Measurements from ENCODE around the gene INPP4A.
A peak's percentile ranks its signal among the peaks of the same experiment; 100 is the strongest.

The INPP4A gene

GRCh38 chr2:98478088-98478551 lies 33.5 kb downstream of the INPP4A start:
- DNase-seq, result no peak

GRCh38 chr2:98478907-98479306 lies 34.2 kb downstream of the INPP4A start:
- DNase-seq, result no peak

DNA sequence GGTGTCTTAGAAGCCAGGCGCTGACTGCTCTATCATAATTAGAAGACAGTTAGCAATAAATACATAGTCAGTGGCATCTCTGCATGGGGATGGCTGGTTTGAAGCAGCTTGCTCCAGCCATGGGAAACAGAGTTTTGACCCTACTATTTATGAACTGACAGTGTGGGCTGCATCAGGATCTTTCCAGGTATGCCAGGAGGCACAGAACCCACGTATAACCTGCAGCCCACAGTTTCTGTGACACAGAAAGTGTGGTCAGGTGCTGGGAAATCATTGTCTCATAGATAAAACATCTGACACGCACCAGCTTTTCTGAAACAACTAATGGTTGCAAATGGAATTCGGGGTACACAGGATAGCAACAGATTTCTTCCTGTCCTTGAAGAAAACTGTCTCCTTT lies 34.7 kb downstream of the INPP4A start:
- DNase-seq, result no peak

- DNase-seq, result peak; percentile 84
Measured at GRCh38 chr2:98479959-98480524, 35.4 kb downstream of the INPP4A start.

GRCh38 chr2:98480598-98480997 lies 35.9 kb downstream of the INPP4A start:
- DNase-seq, result no peak

DNA sequence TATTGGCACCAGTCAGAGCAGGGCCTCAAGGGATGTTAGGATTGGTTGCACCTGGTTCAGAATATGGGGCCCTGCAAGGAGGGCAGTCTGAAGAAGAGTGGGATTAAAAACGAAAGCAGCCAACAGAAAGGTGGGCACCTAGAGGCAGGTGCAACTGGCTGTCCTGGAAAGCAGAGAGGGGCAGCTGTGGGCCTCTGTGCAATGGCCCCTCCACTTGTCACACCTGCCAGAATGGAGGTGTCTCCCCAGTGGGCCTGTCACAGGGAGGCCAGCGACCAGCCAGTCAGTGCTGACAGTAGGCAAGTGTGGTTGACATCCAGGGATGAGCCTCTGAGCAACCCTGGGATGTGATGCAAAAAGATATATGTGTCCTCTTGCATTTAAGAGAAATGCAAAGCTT lies 37.7 kb downstream of the INPP4A start:
- DNase-seq, result no peak

DNA sequence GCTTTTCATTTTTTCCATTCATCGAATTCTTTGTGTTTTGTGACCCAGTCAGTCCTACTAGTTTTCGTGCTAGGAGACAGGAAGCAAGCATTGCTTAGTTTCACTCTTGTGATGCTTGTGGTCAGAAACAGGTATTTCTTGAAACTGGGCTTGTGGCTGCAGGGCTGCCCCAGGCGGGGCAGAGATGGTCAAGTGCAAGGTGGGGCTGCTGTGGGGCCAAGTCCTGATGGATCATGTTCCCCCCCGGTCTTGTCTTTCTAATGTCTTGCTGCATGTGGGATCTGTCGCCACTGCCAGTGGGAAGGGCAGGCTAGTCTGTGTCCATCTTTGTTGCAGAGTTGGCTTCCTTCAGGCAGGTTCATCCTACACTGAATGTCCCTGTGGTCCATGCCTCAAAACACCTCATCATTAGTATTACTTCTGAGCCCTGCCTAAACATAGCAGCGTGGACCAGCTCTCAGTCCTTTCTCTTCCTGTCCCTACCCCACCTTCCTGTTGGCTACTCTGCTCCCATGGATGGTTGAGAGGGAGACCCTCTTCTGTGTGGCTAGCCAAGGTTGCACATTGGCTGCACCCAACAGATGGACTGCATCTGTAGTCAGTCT lies 38.7 kb downstream of the INPP4A start:
- no peak for DNase-seq

- DNase-seq, result no peak
Measured at GRCh38 chr2:98484121-98484557, 39.5 kb downstream of the INPP4A start.

DNA sequence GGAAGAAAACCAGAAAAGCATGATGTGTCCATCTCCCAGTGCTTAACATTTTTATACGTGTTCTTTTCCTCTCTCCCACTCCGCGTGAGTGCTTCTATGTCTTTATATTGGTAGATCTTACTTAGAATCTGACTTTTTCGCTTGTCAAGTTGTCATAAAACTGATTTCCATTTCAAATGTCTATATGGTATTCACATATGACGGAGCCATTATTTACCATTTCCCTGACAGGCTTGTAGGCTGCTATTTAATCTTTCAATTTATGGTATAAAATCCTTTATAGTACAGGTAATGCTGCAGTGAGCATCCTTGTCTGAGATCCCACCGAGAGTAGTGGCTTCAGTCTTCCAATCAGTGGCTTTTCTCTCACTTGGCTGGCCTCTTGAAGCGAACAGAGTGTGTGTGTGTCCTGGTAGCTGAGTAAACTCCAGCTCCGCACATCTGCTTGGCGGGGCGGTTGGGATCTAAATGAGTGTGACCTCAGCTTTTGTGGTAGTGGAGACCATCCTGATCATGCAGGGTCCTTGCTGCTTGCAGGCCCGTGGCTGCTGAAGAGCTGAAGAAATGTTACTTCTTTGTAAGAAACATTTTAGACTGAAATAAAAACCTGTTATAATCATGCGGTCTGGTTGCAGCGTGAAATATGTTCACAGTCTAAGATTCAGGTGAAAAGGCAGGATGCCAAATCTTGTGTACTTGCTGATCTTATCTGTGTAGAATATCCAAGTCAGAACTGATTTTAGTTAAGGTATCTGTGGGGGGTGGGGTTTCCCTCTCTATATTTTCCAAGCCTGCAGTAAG lies 40.2 kb downstream of the INPP4A start:
- no peak for DNase-seq

GRCh38 chr2:98485453-98485755 lies 40.7 kb downstream of the INPP4A start:
- no peak for DNase-seq

- no peak for DNase-seq
Measured at GRCh38 chr2:98486374-98486981, 41.8 kb downstream of the INPP4A start.

GRCh38 chr2:98487101-98487805 lies 42.6 kb downstream of the INPP4A start:
- DNase-seq, result no peak

- no peak for DNase-seq
Measured at GRCh38 chr2:98487806-98488189, 43.1 kb downstream of the INPP4A start.

DNA sequence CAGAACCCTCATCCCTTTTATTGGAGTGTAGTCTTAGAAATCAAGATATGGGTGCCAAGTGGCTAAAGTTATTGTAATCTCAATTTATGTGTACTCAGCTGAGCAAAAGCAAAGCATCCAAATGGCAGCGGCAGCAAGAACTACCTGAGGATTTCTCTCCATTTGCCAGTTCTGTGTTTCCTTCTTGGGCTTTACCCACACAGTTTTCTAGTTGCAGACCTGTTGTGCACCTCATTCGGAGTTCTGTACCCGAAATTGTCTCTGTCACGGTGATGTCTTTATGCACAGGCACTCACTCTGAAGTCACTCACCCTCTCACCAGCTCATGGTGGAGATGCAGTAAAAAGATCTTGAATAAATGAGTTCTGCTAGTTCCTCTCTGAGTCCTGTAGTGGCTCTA lies 43.6 kb downstream of the INPP4A start:
- no peak for DNase-seq

DNA sequence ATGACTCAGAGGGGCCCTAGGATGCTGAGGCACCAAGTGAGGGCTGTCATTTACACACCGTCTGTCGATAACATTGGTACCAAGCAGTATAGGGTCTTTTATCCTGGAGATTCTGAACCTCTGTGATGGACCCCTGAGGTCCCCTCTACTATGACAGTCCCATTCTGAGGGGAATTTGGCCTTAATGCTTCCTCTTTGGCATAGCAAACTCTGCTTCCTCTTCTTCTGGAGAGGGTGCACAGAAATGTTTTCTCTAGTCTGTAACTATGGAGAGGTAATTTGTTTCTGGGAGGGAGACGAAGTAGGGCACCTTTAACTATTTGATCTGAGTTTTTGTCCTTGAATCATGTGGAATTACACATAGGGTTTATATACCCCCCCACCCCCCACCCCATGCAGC lies 44.8 kb downstream of the INPP4A start:
- no peak for DNase-seq

- DNase-seq, result no peak
Measured at GRCh38 chr2:98489971-98490962, 45.6 kb downstream of the INPP4A start.

DNA sequence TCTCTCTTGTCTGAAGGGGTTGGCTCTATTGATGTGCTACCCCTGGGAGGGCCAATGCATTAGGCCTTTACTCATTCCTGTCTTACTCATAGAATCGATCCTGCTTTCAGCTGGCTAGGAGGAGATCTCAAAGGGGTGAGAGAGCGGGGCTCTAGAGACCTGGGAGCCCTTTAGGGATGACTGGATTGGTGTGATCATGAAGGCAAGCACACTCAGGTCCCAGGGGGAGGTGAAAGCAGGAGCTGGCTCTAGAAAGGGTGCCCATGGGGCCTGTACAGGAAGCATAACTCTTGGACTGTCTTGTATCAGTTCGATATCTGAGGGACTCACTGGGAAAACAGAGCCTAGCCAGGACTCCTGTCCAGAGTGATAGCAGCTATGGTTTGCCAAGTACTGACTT lies 47.8 kb downstream of the INPP4A start:
- DNase-seq, result no peak

- no peak for DNase-seq
Measured at GRCh38 chr2:98494699-98495098, 50.0 kb downstream of the INPP4A start.

DNA sequence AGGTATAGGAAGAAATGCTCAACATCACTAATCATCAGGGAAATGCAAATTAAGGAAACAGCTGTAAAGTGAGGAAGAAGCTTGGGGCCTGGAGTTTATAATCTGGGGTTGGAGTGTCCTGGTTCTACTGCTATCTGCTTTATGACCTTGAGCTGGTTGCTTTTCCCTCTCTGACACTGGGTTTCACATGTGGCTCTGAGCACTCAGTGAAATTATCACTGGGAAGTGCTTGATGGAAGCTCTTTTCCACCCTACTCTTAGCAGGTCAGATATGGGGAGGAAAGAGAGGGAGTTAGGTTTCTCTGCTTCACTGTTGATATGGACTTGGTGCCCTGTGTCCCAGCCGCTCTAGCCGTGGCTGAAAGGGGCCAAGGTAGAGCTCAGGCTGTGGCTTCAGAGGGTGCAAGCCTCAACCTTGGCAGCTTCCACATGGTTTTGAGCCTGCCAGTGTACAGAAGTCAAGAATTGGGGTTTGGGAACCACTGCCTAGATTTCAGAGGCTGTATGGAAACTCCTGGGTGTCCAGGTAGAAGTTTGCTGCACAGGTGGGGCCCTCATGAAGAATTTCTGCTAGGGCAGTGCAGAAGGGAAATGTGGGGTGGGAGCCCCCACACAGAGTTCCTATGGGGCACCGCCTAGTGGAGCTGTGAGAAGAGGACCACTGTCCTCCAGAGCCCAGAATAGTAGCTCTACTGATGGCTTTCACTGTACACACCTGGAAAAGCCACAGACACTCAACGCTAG lies 52.3 kb downstream of the INPP4A start:
- no peak for DNase-seq

DNA sequence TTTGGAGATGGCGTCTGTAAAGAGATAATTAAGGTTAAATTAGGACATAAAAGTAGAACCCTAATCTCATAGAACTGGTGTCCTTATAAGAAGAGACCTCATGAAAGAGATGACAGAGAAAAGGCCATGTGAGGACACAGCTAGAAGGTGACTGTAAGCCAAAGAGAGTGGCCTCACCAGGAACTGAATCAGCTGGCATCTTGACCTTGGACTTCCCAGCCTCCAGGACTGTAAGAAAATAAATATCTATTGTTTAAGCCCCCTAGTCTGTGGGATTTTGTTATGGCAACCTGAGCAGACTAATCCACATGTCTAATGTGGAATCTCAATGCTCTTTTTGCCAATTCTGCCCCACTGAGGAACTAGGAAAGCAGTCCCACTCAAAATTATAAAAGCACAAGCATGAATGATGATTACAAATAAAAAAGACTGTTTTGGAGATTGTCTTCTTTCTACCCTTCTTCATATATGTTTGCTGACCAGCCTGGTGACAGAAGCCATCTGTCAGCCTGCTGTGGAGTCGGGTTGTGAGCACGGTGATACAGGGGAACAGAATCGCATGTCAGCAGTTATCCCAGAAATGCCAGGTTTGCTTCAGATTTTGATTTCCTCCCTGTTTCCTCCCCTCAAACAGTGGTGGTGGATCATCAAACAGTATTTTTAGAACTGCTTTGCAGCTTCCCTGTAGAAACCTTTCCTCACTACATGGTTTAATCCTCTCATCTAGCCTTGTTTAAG lies 54.2 kb downstream of the INPP4A start:
- DNase-seq, result no peak

DNA sequence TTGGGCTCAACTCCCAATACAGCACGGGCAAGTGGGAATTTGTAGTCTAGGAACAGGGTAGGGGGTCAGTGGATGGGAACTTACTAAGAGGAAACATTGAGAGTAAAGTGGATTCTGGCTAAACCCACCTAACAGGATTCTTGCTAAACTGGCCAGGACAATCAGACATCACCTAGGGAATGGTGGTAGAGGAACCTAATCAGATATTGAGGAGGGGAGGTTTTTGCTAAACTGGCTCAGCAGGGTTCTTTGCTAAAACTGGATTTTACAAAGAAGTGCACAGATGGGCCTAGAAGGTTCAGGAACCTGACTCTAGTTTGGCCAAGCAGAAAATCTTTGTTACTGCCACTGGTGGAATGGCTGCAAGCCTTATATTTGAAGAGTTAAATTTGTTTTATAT lies 55.9 kb downstream of the INPP4A start:
- no peak for DNase-seq
